Activated T-cell treated with anti-CD3 and anti-CD28 coated beads, Interleukin-2, amount 50 U/mL, for 72 hours (primary cell): ENCODE data around the gene PHACTR3. TPM values are rescaled to one million over a fixed set of nuclear protein-coding genes. Genes with fewer than 3 reads are reported as not detected.

ENCODE experiments used
- ATAC-seq, 2 donors: fragments of 150-1000 bp; cut with Tn5 transposase; replicated peaks in 1 of 2; 2 replicates each; pipeline ENCODE4 v1.10.0; 2021; ENCODE audit warnings: moderate library complexity in 2 of 2, mild to moderate bottlenecking in 1 of 2
- DNase-seq, 2 donors: peaks; one replicate each; pipeline ENCODE4 v3.0.0; 2021 to 2022; ENCODE audit warnings: mixed read lengths in 1 of 2
- H3K27ac Mint-ChIP-seq: one replicate; pipeline ENCODE4 v1.8.0; 2022; ENCODE audit warnings: mild to moderate bottlenecking, moderate library complexity, mixed read lengths
- H3K27me3 Mint-ChIP-seq: one replicate; pipeline ENCODE4 v1.8.0; 2022; ENCODE audit warnings: low read depth, mixed read lengths
- H3K36me3 Mint-ChIP-seq, 2 donors: one replicate each; pipeline ENCODE4 v1.8.0; 2022; ENCODE audit warnings: mixed read lengths in 2 of 2, mild to moderate bottlenecking in 1 of 2; ENCODE audit not compliant: insufficient read depth in 2 of 2
- H3K4me1 Mint-ChIP-seq: one replicate; pipeline ENCODE4 v1.8.0; 2022; ENCODE audit warnings: low read depth, mixed read lengths
- H3K4me3 Mint-ChIP-seq, 2 donors: one replicate each; pipeline ENCODE4 v1.8.0; 2022; ENCODE audit warnings: mild to moderate bottlenecking in 2 of 2, mixed read lengths in 2 of 2, moderate library complexity in 2 of 2
- H3K9me3 Mint-ChIP-seq, 2 donors: one replicate each; pipeline ENCODE4 v1.8.0; 2022; ENCODE audit warnings: mixed read lengths in 2 of 2
- total RNA-seq, 2 donors: library from RNA; stranded (reverse); gene quantifications; one replicate each; pipeline ENCODE4 v1.2.3, GENCODE V29; 2022

Gene PHACTR3
- total RNA-seq, 2 donors from 2014 or later: not detected

DNA sequence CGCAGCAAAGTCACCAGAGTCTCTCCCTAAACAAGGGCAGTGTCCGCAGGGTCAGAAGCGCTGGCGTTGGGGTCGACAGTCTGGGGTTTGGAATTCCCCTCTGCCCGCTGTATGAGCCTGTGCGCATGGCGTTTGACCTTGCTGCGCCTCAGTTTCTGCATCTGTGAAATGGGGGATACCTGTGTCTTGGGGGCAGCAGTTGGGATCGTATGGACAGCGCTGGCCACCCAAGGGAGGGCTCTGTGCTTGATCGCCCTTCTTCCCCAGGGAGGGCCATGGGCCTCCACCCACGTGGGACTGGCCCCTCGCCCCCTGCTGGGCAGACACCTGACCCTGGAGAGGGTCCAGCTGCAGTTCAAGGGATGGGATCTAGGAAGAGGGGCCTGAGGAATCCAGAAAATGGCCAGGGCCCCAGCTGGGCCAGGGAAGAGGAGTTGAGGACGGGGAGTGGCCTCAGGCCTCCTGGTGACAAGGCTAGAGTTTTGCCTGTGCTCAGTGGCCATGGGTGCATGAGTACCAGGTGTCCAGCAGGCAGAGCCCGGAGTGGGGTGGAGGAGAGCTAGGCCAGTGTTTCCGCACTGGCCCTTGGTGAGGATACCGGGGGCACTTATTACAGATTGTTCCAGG, 26.4 kb upstream of the PHACTR3 start:
- Mint-ChIP-seq H3K27me3 (peaks cover 41% of the 10 kb centered on the region), H3K9me3 (no peaks in the 10 kb centered on the region), H3K27ac (no peak overlapping the region), H3K4me1 (no peaks in the 10 kb centered on the region), H3K4me3 (no peak overlapping the region), H3K36me3 (no peaks in the 10 kb centered on the region)
- DNase-seq (no peak), ATAC-seq (no peak)

DNA sequence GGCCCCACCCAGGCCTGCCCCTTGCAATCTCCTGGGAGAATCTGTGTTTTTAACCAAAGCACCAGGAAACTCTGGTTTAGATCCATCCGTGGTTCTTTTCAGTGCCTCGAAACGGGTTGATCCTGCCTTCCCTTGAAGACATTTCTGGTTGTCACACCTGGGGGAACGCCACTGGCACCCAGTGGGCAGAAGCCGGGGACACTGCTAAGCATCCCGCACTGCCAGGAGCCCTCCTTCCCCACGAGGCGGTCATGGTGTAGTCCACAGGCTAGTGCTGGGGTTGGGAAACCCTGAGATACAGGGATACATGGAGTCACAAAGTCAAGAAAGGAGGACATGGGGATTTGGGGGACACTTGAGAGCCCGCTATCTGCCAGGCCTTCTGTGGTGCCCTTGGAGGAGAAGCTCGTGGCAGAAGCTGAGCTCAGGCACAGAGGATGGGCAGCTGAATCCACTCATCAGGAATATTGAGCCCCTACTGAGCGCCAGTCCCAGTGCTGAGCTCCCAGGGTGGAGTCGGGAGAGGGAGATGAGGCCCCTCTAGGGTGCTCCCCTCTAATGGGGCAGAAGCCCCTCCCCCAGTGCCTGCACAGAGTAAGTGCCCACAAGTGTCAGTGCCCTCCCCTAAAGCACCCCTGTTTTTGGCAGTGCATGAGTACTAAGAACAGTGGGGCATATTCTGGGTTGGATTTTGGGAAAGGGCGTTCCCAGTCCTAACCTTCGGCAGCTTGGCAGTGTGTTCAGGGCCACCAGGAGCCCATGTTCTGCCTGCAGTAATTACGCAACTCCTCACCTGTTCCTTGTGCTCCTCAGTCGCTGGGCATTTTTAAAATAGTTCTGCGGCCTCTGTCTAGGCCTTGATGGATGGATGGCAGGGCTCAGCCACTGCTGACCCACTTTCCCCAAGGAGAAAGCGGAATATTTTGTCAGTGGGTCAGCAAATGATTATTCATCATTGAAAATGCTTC, 25.6 kb upstream of the PHACTR3 start:
- no peak overlapping the region for H3K27ac Mint-ChIP-seq
- H3K27me3 Mint-ChIP-seq: peaks cover 37% of the 10 kb centered on the region
- ATAC-seq: no peak
- no peaks in the 10 kb centered on the region for H3K4me1 Mint-ChIP-seq
- no peak overlapping the region for H3K4me3 Mint-ChIP-seq
- H3K9me3 Mint-ChIP-seq: no peaks in the 10 kb centered on the region
- no peak for DNase-seq
- H3K36me3 Mint-ChIP-seq: no peaks in the 10 kb centered on the region

DNA sequence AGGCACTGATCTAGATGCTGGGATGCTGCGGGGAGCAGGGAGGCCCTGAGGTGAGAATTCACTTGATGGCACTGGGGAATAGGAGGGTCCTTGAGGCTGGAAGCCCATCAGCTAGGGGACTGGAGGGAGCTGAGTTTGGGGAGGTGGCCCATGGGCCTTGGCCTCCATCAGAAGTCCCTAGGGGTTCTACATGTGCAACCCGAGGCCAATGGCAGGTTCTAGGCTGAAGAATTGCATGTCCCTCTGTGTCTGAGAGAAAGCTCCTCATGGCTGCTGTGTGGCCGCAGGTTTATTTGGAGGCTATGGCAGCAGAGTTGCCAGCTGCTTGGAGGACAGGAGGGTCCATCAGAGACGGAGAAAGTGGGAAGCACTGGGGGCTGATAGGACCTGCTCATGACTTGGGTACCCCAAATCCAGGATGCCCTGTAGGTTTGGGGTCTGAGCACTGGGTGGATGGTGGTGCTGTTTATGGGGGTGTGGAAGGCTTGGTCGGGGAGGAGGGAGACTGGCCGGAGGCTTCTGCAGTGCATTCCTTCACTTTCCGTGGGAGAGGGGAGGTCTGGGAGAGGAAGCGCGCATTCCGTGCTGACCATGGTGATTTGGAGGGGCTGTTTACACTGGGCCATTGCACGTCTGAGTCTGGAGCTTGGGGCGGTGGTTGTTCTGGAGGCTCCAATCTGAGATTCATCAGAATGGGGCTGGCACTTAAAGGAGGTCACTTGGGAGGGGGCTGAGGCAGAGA, 24.8 kb upstream of the PHACTR3 start:
- H3K27me3 Mint-ChIP-seq: peaks cover 37% of the 10 kb centered on the region
- DNase-seq: no peak
- no peaks in the 10 kb centered on the region for H3K4me1 Mint-ChIP-seq
- no peak overlapping the region for H3K4me3 Mint-ChIP-seq
- H3K27ac Mint-ChIP-seq: no peak overlapping the region
- no peaks in the 10 kb centered on the region for H3K36me3 Mint-ChIP-seq
- no peak for ATAC-seq
- H3K9me3 Mint-ChIP-seq: no peaks in the 10 kb centered on the region

GRCh38 chr20:59580146-59580946, 24.0 kb upstream of the PHACTR3 start:
- DNase-seq (no peak), ATAC-seq (no peak)
- Mint-ChIP-seq H3K27ac (no peak overlapping the region), H3K4me1 (no peaks in the 10 kb centered on the region), H3K36me3 (no peaks in the 10 kb centered on the region), H3K27me3 (peaks cover 36% of the 10 kb centered on the region), H3K9me3 (no peaks in the 10 kb centered on the region), H3K4me3 (no peak overlapping the region)

DNA sequence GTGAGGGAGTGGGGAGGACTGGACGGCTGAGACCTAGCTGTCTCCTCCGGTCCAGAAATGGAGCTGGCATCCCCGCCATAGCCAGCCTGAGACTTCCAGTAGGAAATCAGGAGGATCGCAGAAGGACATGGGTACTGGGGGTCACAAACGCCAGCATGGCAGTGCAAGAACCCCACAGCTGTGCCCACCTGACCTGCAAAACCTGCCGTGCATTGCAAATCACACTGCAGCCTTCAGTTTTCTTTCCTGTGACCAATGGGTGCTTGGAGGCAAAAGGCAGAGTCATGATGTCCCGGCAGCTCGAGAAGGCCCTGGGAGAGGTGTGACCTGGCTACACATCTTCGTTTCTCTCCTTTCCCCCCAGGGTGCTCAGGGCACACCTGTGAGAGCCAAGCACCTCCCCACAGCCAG, 23.3 kb upstream of the PHACTR3 start:
- ATAC-seq: no peak
- no peaks in the 10 kb centered on the region for H3K36me3 Mint-ChIP-seq
- no peak overlapping the region for H3K4me3 Mint-ChIP-seq

GRCh38 chr20:59581993-59582679, 22.2 kb upstream of the PHACTR3 start:
- ATAC-seq: no peak
- Mint-ChIP-seq H3K36me3 (no peaks in the 10 kb centered on the region), H3K27me3 (peaks cover 22% of the 10 kb centered on the region), H3K27ac (no peak overlapping the region), H3K4me1 (peaks cover 4% of the 10 kb centered on the region), H3K9me3 (no peaks in the 10 kb centered on the region), H3K4me3 (no peak overlapping the region)
- no peak for DNase-seq

More for the DNA sequence above, 23.3 kb upstream of the PHACTR3 start:
- peaks cover 29% of the 10 kb centered on the region for H3K27me3 Mint-ChIP-seq
- no peak for DNase-seq
- no peaks in the 10 kb centered on the region for H3K9me3 Mint-ChIP-seq
- no peak overlapping the region for H3K27ac Mint-ChIP-seq
- H3K4me1 Mint-ChIP-seq: peaks cover 2% of the 10 kb centered on the region

- no peak overlapping the region for H3K27ac Mint-ChIP-seq
- no peak for DNase-seq
- H3K27me3 Mint-ChIP-seq: peaks cover 13% of the 10 kb centered on the region
- no peak overlapping the region for H3K4me3 Mint-ChIP-seq
- H3K4me1 Mint-ChIP-seq: peaks cover 4% of the 10 kb centered on the region
- H3K9me3 Mint-ChIP-seq: no peaks in the 10 kb centered on the region
- ATAC-seq: no peak
- no peaks in the 10 kb centered on the region for H3K36me3 Mint-ChIP-seq
Observed at GRCh38 chr20:59583428-59584277, 20.7 kb upstream of the PHACTR3 start.

- Mint-ChIP-seq H3K4me1 (peaks cover 4% of the 10 kb centered on the region), H3K36me3 (no peaks in the 10 kb centered on the region), H3K27me3 (peaks cover 7% of the 10 kb centered on the region), H3K9me3 (no peaks in the 10 kb centered on the region), H3K4me3 (no peak overlapping the region), H3K27ac (no peak overlapping the region)
- no peak for DNase-seq
- ATAC-seq: no peak
Observed at GRCh38 chr20:59584278-59584925, 19.9 kb upstream of the PHACTR3 start.

GRCh38 chr20:59585714-59586409, 18.5 kb upstream of the PHACTR3 start:
- no peak for ATAC-seq
- Mint-ChIP-seq H3K36me3 (no peaks in the 10 kb centered on the region), H3K27me3 (peaks cover 6% of the 10 kb centered on the region), H3K9me3 (no peaks in the 10 kb centered on the region), H3K27ac (no peak overlapping the region), H3K4me1 (peaks cover 4% of the 10 kb centered on the region), H3K4me3 (no peak overlapping the region)
- DNase-seq: no peak

DNA sequence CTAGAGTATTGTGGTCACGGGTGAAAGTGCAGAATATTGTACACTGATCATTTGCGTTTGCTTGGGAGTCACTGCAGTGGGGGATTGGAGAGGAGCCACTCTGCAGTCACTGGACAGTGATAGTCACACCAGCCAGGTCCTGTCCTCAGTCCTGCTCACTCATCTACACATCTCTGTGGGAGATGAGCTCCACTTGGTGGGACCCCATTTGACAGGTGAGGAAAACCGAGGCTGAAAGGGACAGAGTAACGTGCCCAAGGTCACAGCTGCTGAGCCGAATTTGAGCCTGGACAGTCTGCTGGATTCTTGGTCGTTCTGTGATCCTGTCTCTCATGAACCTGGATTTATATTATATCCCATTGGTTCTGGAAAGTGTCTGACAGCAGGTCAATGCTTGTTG, 17.7 kb upstream of the PHACTR3 start:
- Mint-ChIP-seq H3K27ac (no peak overlapping the region), H3K4me1 (peaks cover 4% of the 10 kb centered on the region), H3K27me3 (peaks cover 6% of the 10 kb centered on the region), H3K9me3 (no peaks in the 10 kb centered on the region), H3K36me3 (no peaks in the 10 kb centered on the region), H3K4me3 (no peak overlapping the region)
- no peak for DNase-seq
- ATAC-seq: no peak

DNA sequence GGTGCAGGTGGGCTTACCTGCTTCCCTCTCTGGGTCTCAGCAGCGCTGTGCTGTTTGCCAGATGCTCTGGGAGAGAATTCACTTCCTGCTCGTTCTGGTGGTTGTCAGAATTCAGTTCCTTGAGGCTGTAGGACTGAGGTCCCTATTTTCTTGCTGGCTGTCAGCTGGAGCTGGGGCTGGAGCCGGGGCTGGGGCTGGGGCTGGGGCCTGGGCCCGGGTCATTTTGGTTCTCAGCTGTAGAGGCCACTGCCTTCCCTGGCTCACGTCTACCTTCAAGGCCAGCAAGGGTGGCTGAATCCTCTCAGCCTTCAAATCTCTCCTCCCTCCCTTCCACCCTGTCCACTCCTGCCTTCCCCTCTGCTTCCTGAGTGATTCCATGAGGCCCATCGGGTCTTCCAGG, 16.8 kb upstream of the PHACTR3 start:
- no peak for DNase-seq
- no peak for ATAC-seq

More for the DNA sequence above, 16.8 kb upstream of the PHACTR3 start:
- H3K27ac Mint-ChIP-seq: no peak overlapping the region
- H3K9me3 Mint-ChIP-seq: no peaks in the 10 kb centered on the region
- H3K36me3 Mint-ChIP-seq: no peaks in the 10 kb centered on the region
- H3K4me3 Mint-ChIP-seq: no peak overlapping the region
- peaks cover 6% of the 10 kb centered on the region for H3K27me3 Mint-ChIP-seq
- peaks cover 4% of the 10 kb centered on the region for H3K4me1 Mint-ChIP-seq
